Tibial nerve (tissue), 3 donors: ENCODE results near the gene TTC22.

Source experiments
- CTCF ChIP-seq, 5 experiments: fragments of 200-600 bp in 3 of 5; fragments of 450-650 bp in 2 of 5; sonication (generic) in 3 of 5; IDR thresholded peaks; one replicate each; pipeline ENCODE4 v1.5.1; 2016 to 2019; ENCODE audit warnings: antibody characterized with exemption in 5 of 5, mild to moderate bottlenecking in 3 of 5, moderate library complexity in 2 of 5
- POLR2A ChIP-seq, 2 donors: fragments of 450-650 bp; IDR thresholded peaks; one replicate each; pipeline ENCODE4 v1.6.1; 2017; ENCODE audit warnings: antibody characterized with exemption in 2 of 2, mild to moderate bottlenecking in 2 of 2, moderate library complexity in 2 of 2

DNA sequence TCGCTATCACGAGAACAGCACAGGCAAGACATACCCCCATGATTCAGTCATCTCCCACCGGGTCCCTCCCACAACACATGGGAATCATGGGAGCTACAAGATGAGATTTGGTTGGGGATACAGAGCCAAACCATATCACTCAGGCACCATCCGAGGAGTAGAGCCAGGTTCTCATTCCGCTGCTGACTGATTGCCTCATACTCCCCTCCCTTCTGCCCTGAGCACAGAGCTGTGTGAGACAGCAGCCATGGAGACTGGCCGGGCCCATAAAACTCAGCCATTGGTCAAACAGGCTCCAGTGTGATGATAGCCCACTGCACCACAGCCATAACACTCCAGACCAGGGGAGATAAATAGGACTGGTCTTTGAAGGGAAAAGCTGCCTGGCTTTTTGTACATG is 62.9 kb downstream of the TTC22 start:
- TF ChIP-seq CTCF (IDR thresholded peaks at IDR 0.05) (no peak), POLR2A (IDR thresholded peaks at IDR 0.05) (no peak)
